HG03280 (cell line): Measurements from ENCODE around the gene COLGALT1.

Experiments
- ATAC-seq: cut with Tn5 transposase; IDR thresholded peaks from one replicate; pipeline ENCODE4 v1.9.1; 2021; ENCODE audit warnings: mild to moderate bottlenecking, moderate library complexity; ENCODE audit not compliant: unreplicated experiment

The COLGALT1 gene

GRCh38 chr19:17617807-17618192, 62.4 kb downstream of the COLGALT1 start:
- ATAC-seq, result no peak

GRCh38 chr19:17618281-17618903, 62.9 kb downstream of the COLGALT1 start:
- no peak for ATAC-seq

GRCh38 chr19:17618936-17619335, 63.5 kb downstream of the COLGALT1 start:
- no peak for ATAC-seq

GRCh38 chr19:17620696-17621095, 65.2 kb downstream of the COLGALT1 start:
- no peak for ATAC-seq

- no peak for ATAC-seq
These were observed 67.9 kb downstream of the COLGALT1 start for GRCh38 chr19:17623224-17623935.

GRCh38 chr19:17624314-17624991, 69.0 kb downstream of the COLGALT1 start:
- ATAC-seq, result no peak

- no peak for ATAC-seq
These were observed 69.6 kb downstream of the COLGALT1 start for GRCh38 chr19:17625043-17625442.

GRCh38 chr19:17625980-17626379, 70.5 kb downstream of the COLGALT1 start:
- ATAC-seq, result no peak

- ATAC-seq, result no peak
These were observed 71.1 kb downstream of the COLGALT1 start for GRCh38 chr19:17626456-17627015.

- no peak for ATAC-seq
These were observed 71.7 kb downstream of the COLGALT1 start for GRCh38 chr19:17627161-17627560.

GRCh38 chr19:17627921-17628320, 72.5 kb downstream of the COLGALT1 start:
- ATAC-seq, result no peak

GRCh38 chr19:17629760-17630159, 74.3 kb downstream of the COLGALT1 start:
- no peak for ATAC-seq

GRCh38 chr19:17632577-17632976, 77.1 kb downstream of the COLGALT1 start:
- no peak for ATAC-seq
